ENCODE results near the gene IPO4.

The IPO4 gene

GRCh38 chr14:24188251-24189058 is at the start of gene IPO4:
Gene IPO4, minus strand, starts transcription at chr14:24188816. Its CDS starts 29 bp downstream, at chr14:24188787.
- H3K4me3 ChIP-seq (replicated peaks; ENCODE audit: low read depth, low read length): peak within 1 kb of the TSS; percentile 80
- DNase-seq (ENCODE audit: low read depth): peak; percentile 99
- no peak for TF ChIP-seq CTCF (IDR thresholded peaks at IDR 0.05; ENCODE audit: low read length, missing control alignments)

GRCh38 chr14:24238123-24238522 is 49.5 kb upstream of the IPO4 start:
- DNase-seq (ENCODE audit: low read depth): no peak
- no peak overlapping the region for H3K4me3 ChIP-seq (replicated peaks; ENCODE audit: low read depth, low read length)
- no peak for TF ChIP-seq CTCF (IDR thresholded peaks at IDR 0.05; ENCODE audit: low read length, missing control alignments)

- no peak overlapping the region for H3K4me3 ChIP-seq (replicated peaks; ENCODE audit: low read depth, low read length)
- no peak for DNase-seq (ENCODE audit: low read depth)
- no peak for TF ChIP-seq CTCF (IDR thresholded peaks at IDR 0.05; ENCODE audit: low read length, missing control alignments)
These were observed 48.9 kb upstream of the IPO4 start for GRCh38 chr14:24237463-24237955.

GRCh38 chr14:24236689-24237462 is 48.3 kb upstream of the IPO4 start:
- H3K4me3 ChIP-seq (replicated peaks; ENCODE audit: low read depth, low read length): no peak overlapping the region
- no peak for DNase-seq (ENCODE audit: low read depth)
- no peak for TF ChIP-seq CTCF (IDR thresholded peaks at IDR 0.05; ENCODE audit: low read length, missing control alignments)

- no peak overlapping the region for H3K4me3 ChIP-seq (replicated peaks; ENCODE audit: low read depth, low read length)
- no peak for TF ChIP-seq CTCF (IDR thresholded peaks at IDR 0.05; ENCODE audit: low read length, missing control alignments)
- no peak for DNase-seq (ENCODE audit: low read depth)
These were observed 47.4 kb upstream of the IPO4 start for GRCh38 chr14:24235804-24236688.

Data from fibroblast of pulmonary artery (primary cell).